HCT116 (cell line): Measurements from ENCODE around the gene RASSF5. TPM values are rescaled to one million over a fixed set of nuclear protein-coding genes. Genes with fewer than 3 reads are reported as not detected.

ENCODE experiments used
- ATAC-seq: fragments of 200-7000 bp; cut with Tn5 transposase; 2 replicates; pipeline ENCODE4 v1.9.1; 2020; ENCODE audit warnings: mild to moderate bottlenecking, moderate library complexity
- BruUV-seq: library from RNA; stranded (reverse); fragments of 400-500 nt; replicated peaks from 2 replicates; lab custom pipeline; 2021; lab: Mats Ljungman, UMichigan
- CTCF ChIA-PET: fragments of 300-600 bp; sonication (Branson Sonifier 250); formaldehyde crosslinking; loops from one replicate; lab custom pipeline; 2021; ENCODE audit warnings: antibody characterized with exemption; lab: Charles Lee
- POLR2A ChIA-PET: fragments of 300-600, 350-600 bp; sonication (Branson Sonifier 250); formaldehyde crosslinking; loops from one replicate; lab custom pipeline; 2021; ENCODE audit warnings: antibody characterized with exemption; lab: Charles Lee
- RAD21 ChIA-PET, 2 experiments: fragments of 300-600 bp; sonication (Branson Sonifier 250); formaldehyde crosslinking; loops; one replicate each; lab custom pipeline; 2023; ENCODE audit warnings: low total read pairs in 2 of 2; ENCODE audit not compliant: uncharacterized antibody in 2 of 2, unreplicated experiment in 2 of 2, low non-redundant PET in 1 of 2; lab: Charles Lee
- DNase-seq: peaks from one replicate; pipeline ENCODE4 v3.0.0-alpha.2; 2010; ENCODE audit warnings: low read depth, low spot score
- H2AFZ ChIP-seq: fragments of 200-600 bp; shearing (Covaris generic), sonication (generic); 2 replicates; pipeline ENCODE4 v1.6.1; 2017; ENCODE audit warnings: low read depth, mixed run types, mixed read lengths, antibody characterized with exemption, low read length; ENCODE audit not compliant: poor library complexity, severe bottlenecking
- H3K27ac ChIP-seq: 2 replicates; pipeline ENCODE4 v1.5.1; 2012; ENCODE audit warnings: low read depth, low read length
- H3K27me3 ChIP-seq: fragments of 200-600 bp; sonication (generic); 2 replicates; pipeline ENCODE4 v1.6.1; 2016; ENCODE audit warnings: mixed run types, low read length, mixed read lengths; ENCODE audit not compliant: insufficient read depth
- H3K36me3 ChIP-seq, 2 experiments: fragments of 200-500 bp in 1 of 2; fragments of 200-600 bp in 1 of 2; sonication (Bioruptor generic) in 1 of 2; sonication (generic) in 1 of 2; 2 replicates each; pipeline versions ENCODE4 v1.5.1 to v1.6.1; 2014 to 2016; ENCODE audit warnings: low read length in 2 of 2, inconsistent platforms in 1 of 2, mixed read lengths in 1 of 2, mixed run types in 1 of 2; ENCODE audit not compliant: insufficient read depth in 2 of 2, control insufficient read depth in 1 of 2
- H3K4me1 ChIP-seq, 2 experiments: fragments of 200-600 bp in 1 of 2; sonication (generic) in 1 of 2; 2 replicates each; pipeline versions ENCODE4 v1.5.1 to v1.6.1; 2012 to 2017; ENCODE audit warnings: low read length in 2 of 2, inconsistent platforms in 1 of 2, mild to moderate bottlenecking in 1 of 2, mixed read lengths in 1 of 2, mixed run types in 1 of 2, moderate library complexity in 1 of 2; ENCODE audit not compliant: insufficient read depth in 2 of 2, control insufficient read depth in 1 of 2
- H3K4me2 ChIP-seq: fragments of 200-600 bp; sonication (generic); 2 replicates; pipeline ENCODE4 v1.6.1; 2017; ENCODE audit warnings: mixed run types, low read length, mixed read lengths
- H3K4me3 ChIP-seq, 2 experiments: fragments of 200-600 bp in 1 of 2; sonication (generic) in 1 of 2; replicated peaks in 1 of 2; 2 replicates each; pipeline ENCODE4 v1.5.1; 2011 to 2016; ENCODE audit warnings: low read length in 2 of 2, control low read depth in 1 of 2, low read depth in 1 of 2, mild to moderate bottlenecking in 1 of 2, mixed read lengths in 1 of 2, mixed run types in 1 of 2
- H3K79me2 ChIP-seq: fragments of 200-600 bp; sonication (generic); 2 replicates; pipeline ENCODE4 v1.6.1; 2017; ENCODE audit warnings: mild to moderate bottlenecking, mixed run types, low read length, moderate library complexity, mixed read lengths; ENCODE audit not compliant: insufficient read depth
- H3K9ac ChIP-seq: fragments of 200-600 bp; sonication (generic); 2 replicates; pipeline ENCODE4 v1.6.1; 2016; ENCODE audit warnings: low read length, mixed read lengths
- H3K9me2 ChIP-seq: fragments of 200-600 bp; sonication (generic), shearing (Covaris generic); 2 replicates; pipeline ENCODE4 v1.6.1; 2017; ENCODE audit warnings: mixed run types, mild to moderate bottlenecking, moderate library complexity; ENCODE audit not compliant: insufficient read depth
- H3K9me3 ChIP-seq, 2 experiments: fragments of 200-500 bp in 1 of 2; fragments of 200-600 bp in 1 of 2; sonication (Bioruptor generic) in 1 of 2; sonication (generic) in 1 of 2; 2 replicates each; pipeline ENCODE4 v1.6.1; 2014 to 2017; ENCODE audit warnings: low read length in 2 of 2, mixed read lengths in 2 of 2, inconsistent platforms in 1 of 2, low read depth in 1 of 2, mild to moderate bottlenecking in 1 of 2, mixed run types in 1 of 2, moderate library complexity in 1 of 2; ENCODE audit not compliant: control insufficient read depth in 1 of 2, insufficient read depth in 1 of 2
- H4K20me1 ChIP-seq: fragments of 200-600 bp; sonication (generic), shearing (Covaris generic); 2 replicates; pipeline ENCODE4 v1.6.1; 2017; ENCODE audit warnings: mixed run types, mild to moderate bottlenecking, moderate library complexity; ENCODE audit not compliant: insufficient read depth
- ATF3 ChIP-seq: IDR thresholded peaks from 2 replicates; pipeline ENCODE4 v1.6.1; 2012
- CEBPB ChIP-seq: IDR thresholded peaks from 2 replicates; pipeline ENCODE4 v1.6.1; 2012; ENCODE audit warnings: low read depth
- CTCF ChIP-seq, 3 experiments: fragments of 200-600 bp in 1 of 3; sonication (generic) in 1 of 3; IDR thresholded peaks in 2 of 3; conservative IDR thresholded peaks in 1 of 3; 2 replicates each; pipeline ENCODE4 v1.5.1; 2012 to 2017; ENCODE audit warnings: low read depth in 2 of 3, low read length in 2 of 3, antibody characterized with exemption in 1 of 3, borderline replicate concordance in 1 of 3, control low read depth in 1 of 3, mild to moderate bottlenecking in 1 of 3, mixed read lengths in 1 of 3, mixed run types in 1 of 3, moderate library complexity in 1 of 3; ENCODE audit not compliant: insufficient read depth in 1 of 3
- ELF1 ChIP-seq: IDR thresholded peaks from 2 replicates; pipeline ENCODE4 v1.6.1; 2012; ENCODE audit warnings: low read depth, borderline replicate concordance
- EZH2 ChIP-seq: fragments of 200-600 bp; sonication (generic); IDR thresholded peaks from 2 replicates; pipeline ENCODE4 v1.6.1; 2017; ENCODE audit warnings: antibody characterized with exemption, mixed run types
- EZH2phosphoT487 ChIP-seq: fragments of 200-600 bp; IDR thresholded peaks from 2 replicates; pipeline ENCODE4 v1.6.1; 2018; ENCODE audit warnings: antibody characterized with exemption, borderline replicate concordance
- FOSL1 ChIP-seq: IDR thresholded peaks from 2 replicates; pipeline ENCODE4 v1.6.1; 2012; ENCODE audit warnings: low read depth
- JUND ChIP-seq: IDR thresholded peaks from 2 replicates; pipeline ENCODE4 v1.6.1; 2012
- POLR2A ChIP-seq: IDR thresholded peaks from 2 replicates; pipeline ENCODE4 v1.7.0; 2011; ENCODE audit warnings: borderline replicate concordance; ENCODE audit not compliant: insufficient read depth, insufficient read length; ENCODE audit errors: extremely low read depth
- POLR2AphosphoS5 ChIP-seq: IDR thresholded peaks from 2 replicates; pipeline ENCODE4 v1.6.1; 2011; ENCODE audit warnings: mild to moderate bottlenecking, low read depth, low read length, moderate library complexity
- RAD21 ChIP-seq: IDR thresholded peaks from 2 replicates; pipeline ENCODE4 v1.6.1; 2012; ENCODE audit warnings: low read depth, mild to moderate bottlenecking
- REST ChIP-seq: IDR thresholded peaks from 2 replicates; pipeline ENCODE4 v1.6.1; 2012; ENCODE audit warnings: low read depth
- SRF ChIP-seq: IDR thresholded peaks from 2 replicates; pipeline ENCODE4 v1.6.1; 2012; ENCODE audit warnings: low read depth
- TCF7L2 ChIP-seq: IDR thresholded peaks from 2 replicates; pipeline ENCODE4 v1.7.0; 2011; ENCODE audit warnings: borderline replicate concordance, inconsistent platforms; ENCODE audit not compliant: insufficient read depth, insufficient read length; ENCODE audit errors: extremely low read depth
- YY1 ChIP-seq: IDR thresholded peaks from 2 replicates; pipeline ENCODE4 v1.6.1; 2011; ENCODE audit warnings: low read length, low read depth, moderate library complexity, mild to moderate bottlenecking; ENCODE audit not compliant: insufficient replicate concordance; ENCODE audit errors: extremely low read depth
- ZBTB33 ChIP-seq: IDR thresholded peaks from 2 replicates; pipeline ENCODE4 v1.6.1; 2011; ENCODE audit warnings: mild to moderate bottlenecking, low read length, moderate library complexity; ENCODE audit not compliant: insufficient replicate concordance; ENCODE audit errors: extremely low read depth
- ZFX ChIP-seq: fragments of 450-650 bp; IDR thresholded peaks from 2 replicates; pipeline ENCODE4 v1.6.1; 2017
- ZNF274 ChIP-seq: fragments of 200-500 bp; sonication (Bioruptor generic); IDR thresholded peaks from 2 replicates; pipeline ENCODE4 v1.6.1; 2014; ENCODE audit warnings: mild to moderate bottlenecking, low read depth, low read length, inconsistent platforms
- intact Hi-C: fragments of 100-400 bp; cut with micrococcal nuclease; formaldehyde crosslinking; loops from 2 replicates; pipeline ENCODE4 v1.10.0; 2022
- total RNA-seq: library from RNA; stranded (reverse); gene quantifications from one replicate; pipeline ENCODE4 v1.2.1, GENCODE V29; 2021; ENCODE audit not compliant: unreplicated experiment
- TF ChIP-seq, protein P1 (sequence below): IDR thresholded peaks from 2 replicates; pipeline ENCODE4 v1.6.1; 2012

RASSF5 gene
- total RNA-seq, 1 experiment from 2014 or later: 5.4 TPM

- ChIA-PET POLR2A (no interaction called here), CTCF (no interaction called here), RAD21 (no interaction called here)
- ATAC-seq: no peak
- Histone ChIP-seq H3K9me2 (no peaks in the 10 kb centered on the region), H3K4me3 (no peak overlapping the region), H3K36me3 (no peaks in the 10 kb centered on the region), H3K79me2 (no peaks in the 10 kb centered on the region), H4K20me1 (no peaks in the 10 kb centered on the region), H3K9me3 (no peaks in the 10 kb centered on the region), H2AFZ (no peak overlapping the region), H3K27me3 (no peaks in the 10 kb centered on the region), H3K4me2 (no peak overlapping the region), H3K27ac (no peak overlapping the region), H3K4me1 (peaks cover 1 to 11% of the 10 kb centered on the region in 2 experiments; a peak in 3 of 4 replicates), H3K9ac (no peak overlapping the region)
- DNase-seq: no peak
- BruUV-seq: no TSS peak
- intact Hi-C loops: loop anchor here (5.0 kb wide), 2 partner anchors 436 to 506 kb away; no protein-coding TSS in a partner anchor
- TF ChIP-seq ELF1 (no peak), SRF (no peak), RAD21 (no peak), ATF3 (no peak), FOSL1 (no peak), EZH2 (no peak), ZNF274 (no peak), REST (no peak), ZBTB33 (no peak), CTCF (IDR thresholded peaks at IDR 0.05 in 2 of 3, conservative IDR thresholded peaks at IDR 0.05 in 1 of 3; ENCODE audit: borderline replicate concordance in 1 of 3, insufficient read depth in 1 of 3, low read depth in 2 of 3, low read length in 2 of 3) (no peak), TCF7L2 (no peak), POLR2A (no peak), POLR2AphosphoS5 (no peak), CEBPB (no peak), JUND (no peak), YY1 (no peak), ZFX (no peak), EZH2phosphoT487 (no peak)
- TF ChIP-seq, protein P1, sequence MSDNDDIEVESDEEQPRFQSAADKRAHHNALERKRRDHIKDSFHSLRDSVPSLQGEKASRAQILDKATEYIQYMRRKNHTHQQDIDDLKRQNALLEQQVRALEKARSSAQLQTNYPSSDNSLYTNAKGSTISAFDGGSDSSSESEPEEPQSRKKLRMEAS: no peak
These were observed 30.7 kb upstream of the RASSF5 start for GRCh38 chr1:206476591-206476990.
